NCI-H2171 treated with DMSO at 0.1 percent for 48 hours (cell line): ENCODE measurements around the gene NEO1.
A peak's percentile ranks its signal among the peaks of the same experiment; 100 is the strongest.
"Not testable (repeated sequence)": the region's sequence is repeated elsewhere in the genome, so short reads cannot be mapped to it uniquely, and the experiment has no call there.

ENCODE experiments used
- DNase-seq: peaks from one replicate; lab custom pipeline; 2025; lab: John Stamatoyannopoulos, UW

NEO1 gene

GRCh38 chr15:73141216-73141900 is 89.1 kb downstream of the NEO1 start:
- DNase-seq, result no peak

- no peak for DNase-seq
Measured at GRCh38 chr15:73142802-73143762, 90.8 kb downstream of the NEO1 start.

- DNase-seq, result no peak
Measured at GRCh38 chr15:73143763-73144155, 91.5 kb downstream of the NEO1 start.

- DNase-seq, result no peak
Measured at GRCh38 chr15:73146419-73146818, 94.2 kb downstream of the NEO1 start.

- no peak for DNase-seq
Measured at GRCh38 chr15:73150831-73151230, 98.6 kb downstream of the NEO1 start.

- DNase-seq, result peak; percentile 20
Measured at GRCh38 chr15:73153024-73153423, 100.8 kb downstream of the NEO1 start.

GRCh38 chr15:73153447-73153846 is 101.2 kb downstream of the NEO1 start:
- no peak for DNase-seq

- DNase-seq, result no peak
Measured at GRCh38 chr15:73156431-73157191, 104.3 kb downstream of the NEO1 start.

GRCh38 chr15:73161546-73161945 is 109.3 kb downstream of the NEO1 start:
- no peak for DNase-seq

- no peak for DNase-seq
Measured at GRCh38 chr15:73165435-73165834, 113.2 kb downstream of the NEO1 start.

GRCh38 chr15:73165844-73166243 is 113.6 kb downstream of the NEO1 start:
- DNase-seq, result peak; percentile 9

GRCh38 chr15:73166711-73167110 is 114.4 kb downstream of the NEO1 start:
- not testable (repeated sequence) for DNase-seq

GRCh38 chr15:73168487-73168886 is 116.2 kb downstream of the NEO1 start:
- no peak for DNase-seq

GRCh38 chr15:73171711-73172110 is 119.4 kb downstream of the NEO1 start:
- DNase-seq, result no peak

GRCh38 chr15:73172508-73172907 is 120.2 kb downstream of the NEO1 start:
- no peak for DNase-seq

GRCh38 chr15:73174171-73174570 is 121.9 kb downstream of the NEO1 start:
- DNase-seq, result no peak

GRCh38 chr15:73175382-73175781 is 123.1 kb downstream of the NEO1 start:
- no peak for DNase-seq

- DNase-seq, result no peak
Measured at GRCh38 chr15:73176598-73176997, 124.3 kb downstream of the NEO1 start.

GRCh38 chr15:73183071-73183470 is 130.8 kb downstream of the NEO1 start:
- no peak for DNase-seq

- DNase-seq, result no peak
Measured at GRCh38 chr15:73190189-73190601, 137.9 kb downstream of the NEO1 start.

- DNase-seq, result no peak
Measured at GRCh38 chr15:73195166-73195565, 142.9 kb downstream of the NEO1 start.

- peak; percentile 91 for DNase-seq
Measured at GRCh38 chr15:73196113-73196512, 143.8 kb downstream of the NEO1 start.
